Activated CD8-positive, alpha-beta memory T cell treated with anti-CD3 and anti-CD28 coated beads for 36 hours (primary cell): Measurements from ENCODE around the gene STING1. TPM values are rescaled to one million over a fixed set of nuclear protein-coding genes. Genes with fewer than 3 reads are reported as not detected.
"Not testable (repeated sequence)": the region's sequence is repeated elsewhere in the genome, so short reads cannot be mapped to it uniquely, and the experiment has no call there.

Experiments used
- CTCF ChIA-PET: fragments of 350-600 bp; sonication (Branson Sonifier 250); formaldehyde crosslinking; loops from one replicate; lab custom pipeline; 2021; ENCODE audit warnings: antibody characterized with exemption; lab: Charles Lee
- POLR2A ChIA-PET: fragments of 350-600 bp; sonication (Branson Sonifier 250); formaldehyde crosslinking; loops from one replicate; lab custom pipeline; 2021; ENCODE audit warnings: antibody characterized with exemption; lab: Charles Lee
- total RNA-seq, 2 experiments: library from RNA; stranded (reverse); gene quantifications; one replicate each; pipeline ENCODE4 v1.2.3, GENCODE V29; 2021

The STING1 gene
- total RNA-seq, 2 experiments from 2014 or later = 107 to 114 TPM

GRCh38 chr5:139512786-139513390, 30.3 kb upstream of the STING1 start:
- ChIA-PET CTCF (interaction anchor here (0.7 to 7.1 kb wide), 15 partner anchors 10 to 143 kb away, joined by 3 to 163 read pairs (median 4); partner anchors contain the start of genes DNAJC18 and STING1), POLR2A (interaction anchor here (0.9 kb wide), 1 partner anchor 30 kb away, joined by 5 read pairs; the partner anchor contains the start of gene STING1)

GRCh38 chr5:139504722-139505121, 22.2 kb upstream of the STING1 start:
- CTCF ChIA-PET, POLR2A ChIA-PET: not testable (repeated sequence)

GRCh38 chr5:139503879-139504278, 21.3 kb upstream of the STING1 start:
- POLR2A ChIA-PET = not testable (repeated sequence)

GRCh38 chr5:139503036-139503817, 20.7 kb upstream of the STING1 start:
- CTCF ChIA-PET = interaction anchor here (1.2 kb wide), 2 partner anchors 10 to 33 kb away, joined by 3 to 4 read pairs; partner anchors contain the start of gene SMIM33
- POLR2A ChIA-PET = interaction anchor here (0.7 kb wide), 1 partner anchor 158 kb away, joined by 6 read pairs; no protein-coding TSS in a partner anchor

More at GRCh38 chr5:139503879-139504278, 21.3 kb upstream of the STING1 start:
- CTCF ChIA-PET = not testable (repeated sequence)

GRCh38 chr5:139501381-139501780, 18.8 kb upstream of the STING1 start:
- ChIA-PET POLR2A (no interaction called here), CTCF (no interaction called here)

GRCh38 chr5:139495638-139496435, 13.3 kb upstream of the STING1 start:
- CTCF ChIA-PET = interaction anchor here (1.2 kb wide), 1 partner anchor 73 kb away, joined by 3 read pairs; no protein-coding TSS in a partner anchor
- POLR2A ChIA-PET = interaction anchor here (0.6 to 1.2 kb wide), 4 partner anchors 13 to 97 kb away, joined by 3 to 5 read pairs (median 4); partner anchors contain the start of genes DNAJC18 and STING1

GRCh38 chr5:139494832-139495231, 12.3 kb upstream of the STING1 start:
- ChIA-PET CTCF (interaction anchor here (0.6 kb wide), 1 partner anchor 11 kb away, joined by 5 read pairs; no protein-coding TSS in a partner anchor), POLR2A (no interaction called here)

GRCh38 chr5:139494256-139494655, 11.7 kb upstream of the STING1 start:
- CTCF ChIA-PET = interaction anchor here (0.6 to 1.1 kb wide), 2 partner anchors 9 to 10 kb away, joined by 4 to 5 read pairs; no protein-coding TSS in a partner anchor
- POLR2A ChIA-PET = no interaction called here

GRCh38 chr5:139492700-139493192, 10.2 kb upstream of the STING1 start:
- ChIA-PET POLR2A (no interaction called here), CTCF (no interaction called here)

- CTCF ChIA-PET = no interaction called here
- POLR2A ChIA-PET = no interaction called here
Measured at GRCh38 chr5:139488260-139488659, 5.7 kb upstream of the STING1 start.

- ChIA-PET CTCF (no interaction called here), POLR2A (interaction anchor here (1.2 kb wide), 1 partner anchor 96 kb away, joined by 4 read pairs; the partner anchor contains the start of gene MZB1)
Measured at GRCh38 chr5:139486201-139486600, 3.6 kb upstream of the STING1 start.

- POLR2A ChIA-PET = interaction anchor here (0.9 to 2.7 kb wide), 9 partner anchors 10 to 92 kb away, joined by 3 to 19 read pairs (median 6); partner anchors contain the start of genes DNAJC18, SMIM33 and UBE2D2
- CTCF ChIA-PET = interaction anchor here (1.3 to 3.4 kb wide), 10 partner anchors 9 to 90 kb away, joined by 3 to 17 read pairs (median 6); partner anchors contain the start of gene DNAJC18
Measured at GRCh38 chr5:139482890-139483208, 291 bp upstream of the STING1 start.

GRCh38 chr5:139481580-139482049, 943 bp downstream of the STING1 start:
- POLR2A ChIA-PET = interaction anchor here (0.8 to 2.7 kb wide), 11 partner anchors 9 to 80 kb away, joined by 3 to 19 read pairs (median 6); partner anchors contain the start of genes DNAJC18, SMIM33, SPATA24 and UBE2D2

GRCh38 chr5:139481122-139481533, 1.4 kb downstream of the STING1 start:
- POLR2A ChIA-PET = interaction anchor here (0.8 to 2.7 kb wide), 4 partner anchors 8 to 79 kb away, joined by 7 to 19 read pairs (median 8); partner anchors contain the start of gene DNAJC18

More at GRCh38 chr5:139481580-139482049, 943 bp downstream of the STING1 start:
- CTCF ChIA-PET = interaction anchor here (0.8 to 3.4 kb wide), 13 partner anchors 8 to 88 kb away, joined by 3 to 17 read pairs (median 5); partner anchors contain the start of gene DNAJC18

GRCh38 chr5:139479729-139480128, 2.8 kb downstream of the STING1 start:
- POLR2A ChIA-PET = interaction anchor here (0.6 kb wide), 1 partner anchor 9 kb away, joined by 3 read pairs; no protein-coding TSS in a partner anchor
- CTCF ChIA-PET = interaction anchor here (0.6 to 1.2 kb wide), 4 partner anchors 18 to 216 kb away, joined by 3 read pairs; no protein-coding TSS in a partner anchor

More at GRCh38 chr5:139481122-139481533, 1.4 kb downstream of the STING1 start:
- CTCF ChIA-PET = interaction anchor here (0.8 to 3.4 kb wide), 8 partner anchors 17 to 59 kb away, joined by 3 to 17 read pairs (median 7); partner anchors contain the start of gene DNAJC18

- ChIA-PET CTCF (interaction anchor here (0.7 to 0.9 kb wide), 2 partner anchors 42 to 50 kb away, joined by 3 read pairs; no protein-coding TSS in a partner anchor), POLR2A (interaction anchor here (0.6 kb wide), 1 partner anchor 19 kb away, joined by 3 read pairs; no protein-coding TSS in a partner anchor)
Measured at GRCh38 chr5:139478657-139479423, 3.7 kb downstream of the STING1 start.
